PC-9 (cell line): ENCODE measurements around the gene EPB41L3. TPM values are rescaled to one million over a fixed set of nuclear protein-coding genes. Genes with fewer than 3 reads are reported as not detected.

Experiments
- BruUV-seq: library from RNA; stranded (reverse); fragments of 400-500 nt; replicated peaks from 2 replicates; lab custom pipeline; 2021; lab: Mats Ljungman, UMichigan
- CTCF ChIA-PET: fragments of 300-600 bp; sonication (Branson Sonifier 250); formaldehyde crosslinking; loops from one replicate; lab custom pipeline; 2022; ENCODE audit warnings: antibody characterized with exemption; lab: Charles Lee
- POLR2A ChIA-PET: fragments of 300-600 bp; sonication (Branson Sonifier 250); formaldehyde crosslinking; loops from one replicate; lab custom pipeline; 2022; ENCODE audit warnings: antibody characterized with exemption; ENCODE audit not compliant: unreplicated experiment; lab: Charles Lee
- DNase-seq, 2 experiments: peaks; one replicate each; pipeline versions ENCODE4 v3.0.0 to v3.0.0-alpha.2; 2015 to 2022; ENCODE audit warnings: mixed read lengths in 1 of 2
- H2AFZ ChIP-seq: fragments of 200-600 bp; sonication (generic); 2 replicates; pipeline ENCODE4 v1.8.1; 2017; ENCODE audit warnings: antibody characterized with exemption
- H3F3A ChIP-seq: fragments of 200-600 bp; sonication (generic); 2 replicates; pipeline ENCODE4 v1.8.1; 2017; ENCODE audit warnings: antibody characterized with exemption, mild to moderate bottlenecking, low read depth; ENCODE audit not compliant: insufficient read depth
- H3K27ac ChIP-seq: fragments of 200-600 bp; sonication (generic); 2 replicates; pipeline ENCODE4 v1.6.1; 2016; ENCODE audit warnings: mixed run types
- H3K27me3 ChIP-seq: fragments of 200-600 bp; sonication (generic); 2 replicates; pipeline ENCODE4 v1.6.1; 2016; ENCODE audit warnings: low read depth, mixed run types; ENCODE audit not compliant: insufficient read depth
- H3K36me3 ChIP-seq: fragments of 200-600 bp; sonication (generic); 2 replicates; pipeline ENCODE4 v1.6.1; 2016; ENCODE audit warnings: low read depth, mixed run types
- H3K4me1 ChIP-seq: fragments of 200-600 bp; sonication (generic); replicated peaks from 2 replicates; pipeline ENCODE4 v1.6.1; 2016; ENCODE audit warnings: mixed run types; ENCODE audit not compliant: insufficient read depth
- H3K4me2 ChIP-seq: fragments of 200-600 bp; sonication (generic); 2 replicates; pipeline ENCODE4 v1.6.1; 2017; ENCODE audit warnings: mixed run types
- H3K4me3 ChIP-seq: fragments of 200-600 bp; sonication (generic); 2 replicates; pipeline ENCODE4 v1.6.1; 2016; ENCODE audit warnings: mixed run types
- H3K79me2 ChIP-seq: fragments of 200-600 bp; sonication (generic); 2 replicates; pipeline ENCODE4 v1.6.1; 2017; ENCODE audit warnings: low read depth, mixed run types
- H3K9me2 ChIP-seq: fragments of 200-600 bp; sonication (generic); 2 replicates; pipeline ENCODE4 v1.8.1; 2017; ENCODE audit warnings: mild to moderate bottlenecking; ENCODE audit not compliant: insufficient read depth
- H3K9me3 ChIP-seq: fragments of 200-600 bp; sonication (generic); 2 replicates; pipeline ENCODE4 v1.8.1; 2016; ENCODE audit warnings: low read depth; ENCODE audit not compliant: insufficient read depth
- H4K20me1 ChIP-seq: fragments of 200-600 bp; sonication (generic); 2 replicates; pipeline ENCODE4 v1.8.1; 2017; ENCODE audit not compliant: insufficient read depth
- CTCF ChIP-seq: fragments of 200-600 bp; sonication (generic); conservative IDR thresholded peaks from 2 replicates; pipeline ENCODE4 v1.6.1; 2017; ENCODE audit warnings: mixed run types, antibody characterized with exemption, mild to moderate bottlenecking, moderate library complexity
- EZH2 ChIP-seq: fragments of 200-600 bp; sonication (generic); IDR thresholded peaks from 2 replicates; pipeline ENCODE4 v1.8.0; 2017; ENCODE audit warnings: antibody characterized with exemption, low read depth
- intact Hi-C: fragments of 100-400 bp; cut with micrococcal nuclease; formaldehyde crosslinking; loops from one replicate; pipeline ENCODE4 v1.10.0; 2022; ENCODE audit not compliant: unreplicated experiment
- total RNA-seq: library from RNA; stranded (reverse); gene quantifications from 2 replicates; pipeline ENCODE4 v1.2.3, GENCODE V29; 2021

Gene EPB41L3
- total RNA-seq, 1 experiment from 2014 or later: not detected

DNA sequence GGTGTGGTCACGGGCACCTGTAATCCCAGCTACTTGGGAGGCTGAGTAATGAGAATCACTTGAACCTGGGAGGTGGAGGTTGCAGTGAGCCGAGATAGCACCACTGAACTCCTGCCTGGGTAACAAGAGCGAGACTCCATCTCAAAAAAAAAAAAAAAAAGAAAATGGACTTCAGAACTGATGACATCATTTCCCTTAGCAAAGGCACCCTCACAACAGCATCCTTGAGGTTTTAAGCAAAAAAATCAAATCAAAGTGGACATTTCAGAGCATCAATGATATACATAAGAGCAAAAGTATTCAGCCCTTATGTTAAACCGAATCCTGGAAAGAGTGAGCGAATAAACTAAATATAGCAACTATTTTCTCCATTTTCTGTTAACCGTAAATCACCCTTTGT is 45.3 kb downstream of the EPB41L3 start:
- Histone ChIP-seq H3K27ac (no peak overlapping the region), H3K9me2 (no peaks in the 10 kb centered on the region), H4K20me1 (no peaks in the 10 kb centered on the region), H3K79me2 (no peaks in the 10 kb centered on the region), H3K4me2 (no peak overlapping the region), H2AFZ (no peak overlapping the region), H3F3A (no peaks in the 10 kb centered on the region), H3K9me3 (no peaks in the 10 kb centered on the region), H3K4me1 (no peaks in the 10 kb centered on the region), H3K27me3 (peaks cover 8% of the 10 kb centered on the region; the same call in 1 of the 2 replicates), H3K36me3 (no peaks in the 10 kb centered on the region), H3K4me3 (no peak overlapping the region)
- TF ChIP-seq EZH2 (no peak), CTCF (no peak)
- intact Hi-C loops: no loop called here
- no TSS peak for BruUV-seq
- DNase-seq: no peak
- POLR2A ChIA-PET: no interaction called here
- CTCF ChIA-PET: no interaction called here

DNA sequence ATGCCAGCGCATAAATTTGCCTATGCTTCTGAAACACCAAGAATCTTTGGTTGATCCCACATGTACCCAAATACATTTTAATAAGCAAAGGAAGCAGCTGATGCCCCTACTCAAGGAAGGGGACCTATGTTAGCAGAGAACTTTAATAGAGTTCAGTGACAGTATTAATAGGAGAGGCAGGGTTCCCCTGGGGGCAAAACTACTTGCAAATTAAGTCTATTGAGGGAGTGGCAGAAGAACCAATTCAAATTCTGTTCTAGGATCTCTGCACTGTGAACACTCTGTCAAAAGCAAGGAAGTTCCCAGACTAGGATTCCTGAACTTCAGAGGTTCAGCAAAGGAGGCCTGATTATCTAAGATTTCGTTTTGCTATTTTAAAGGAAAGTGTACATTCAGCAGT is 47.5 kb downstream of the EPB41L3 start:
- no peaks in the 10 kb centered on the region for H3K9me2 ChIP-seq
- no peak overlapping the region for H2AFZ ChIP-seq
- CTCF ChIA-PET: no interaction called here
- intact Hi-C loops: no loop called here
- 0 out of 2 replicates have a peak, but pooled peaks cover under 1% of the 10 kb centered on the region for H3K27me3 ChIP-seq
- H3K4me1 ChIP-seq: no peaks in the 10 kb centered on the region
- H3K79me2 ChIP-seq: no peaks in the 10 kb centered on the region
- no peak overlapping the region for H3K4me3 ChIP-seq
- no peak for TF ChIP-seq EZH2
- TF ChIP-seq CTCF: no peak
- no peak overlapping the region for H3K27ac ChIP-seq
- DNase-seq: no peak
- H3K4me2 ChIP-seq: no peak overlapping the region
- no peaks in the 10 kb centered on the region for H4K20me1 ChIP-seq
- no peaks in the 10 kb centered on the region for H3K9me3 ChIP-seq
- no TSS peak for BruUV-seq
- no peaks in the 10 kb centered on the region for H3K36me3 ChIP-seq
- no peaks in the 10 kb centered on the region for H3F3A ChIP-seq
- POLR2A ChIA-PET: no interaction called here

DNA sequence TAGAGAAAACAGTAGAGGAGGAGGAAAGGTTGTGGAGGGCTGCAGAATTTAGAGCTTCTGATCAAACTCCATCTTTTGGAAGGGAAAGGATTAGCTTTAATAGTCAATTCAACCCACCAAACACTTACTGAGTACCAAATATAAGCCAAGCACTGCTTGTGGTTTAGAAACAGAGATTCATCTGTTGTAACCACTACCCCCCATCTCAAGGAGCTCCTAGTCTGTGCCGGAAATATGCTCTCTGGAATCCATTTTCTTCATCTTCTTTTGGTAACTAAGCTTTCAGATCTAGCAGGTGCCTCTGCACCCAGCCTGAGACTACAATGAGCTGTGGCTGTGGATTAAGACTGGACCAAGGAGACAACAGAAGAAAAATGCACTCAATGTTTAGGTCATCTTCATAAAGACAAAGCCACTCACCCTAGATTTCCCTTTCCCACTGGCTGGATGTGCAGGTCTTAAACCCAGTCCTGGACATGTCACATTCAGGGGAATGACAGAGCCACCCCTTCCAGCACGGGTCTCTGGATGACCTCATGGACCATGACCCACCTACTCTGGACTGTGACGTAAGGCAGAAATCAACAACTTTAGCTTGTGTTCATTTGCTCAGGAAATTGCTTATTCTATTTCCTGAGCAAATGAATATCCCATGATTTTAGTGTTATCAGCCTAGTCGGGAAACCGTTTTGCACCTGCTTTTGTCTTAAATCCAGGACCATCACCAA is 52.9 kb downstream of the EPB41L3 start:
- no peaks in the 10 kb centered on the region for H3K9me3 ChIP-seq
- no TSS peak for BruUV-seq
- H3F3A ChIP-seq: no peaks in the 10 kb centered on the region
- no peak for DNase-seq
- intact Hi-C loops: no loop called here
- no peaks in the 10 kb centered on the region for H3K4me1 ChIP-seq
- no peaks in the 10 kb centered on the region for H3K36me3 ChIP-seq
- TF ChIP-seq CTCF (no peak), EZH2 (no peak)
- no peak overlapping the region for H3K4me2 ChIP-seq
- H3K9me2 ChIP-seq: no peaks in the 10 kb centered on the region
- no peaks in the 10 kb centered on the region for H4K20me1 ChIP-seq
- no peaks in the 10 kb centered on the region for H3K27me3 ChIP-seq
- ChIA-PET POLR2A (interaction anchor here (0.7 kb wide), 1 partner anchor 377 kb away, joined by 4 read pairs; no protein-coding TSS in a partner anchor), CTCF (interaction anchor here (0.5 kb wide), 1 partner anchor 1496 kb away, joined by 4 read pairs; no protein-coding TSS in a partner anchor)
- H3K4me3 ChIP-seq: no peak overlapping the region
- no peak overlapping the region for H3K27ac ChIP-seq
- no peaks in the 10 kb centered on the region for H3K79me2 ChIP-seq
- no peak overlapping the region for H2AFZ ChIP-seq
